VCaP (cell line): Measurements from ENCODE around the gene TTC14.

Experiments
- H3K27ac ChIP-seq: fragments of 450-650 bp; 2 replicates; pipeline ENCODE4 v1.5.1; 2017
- TF ChIP-seq, protein P1 (sequence below): fragments of 450-650 bp; conservative IDR thresholded peaks from 2 replicates; pipeline ENCODE4 v1.5.1; 2017; ENCODE audit warnings: mild to moderate bottlenecking, moderate library complexity

The TTC14 gene

DNA sequence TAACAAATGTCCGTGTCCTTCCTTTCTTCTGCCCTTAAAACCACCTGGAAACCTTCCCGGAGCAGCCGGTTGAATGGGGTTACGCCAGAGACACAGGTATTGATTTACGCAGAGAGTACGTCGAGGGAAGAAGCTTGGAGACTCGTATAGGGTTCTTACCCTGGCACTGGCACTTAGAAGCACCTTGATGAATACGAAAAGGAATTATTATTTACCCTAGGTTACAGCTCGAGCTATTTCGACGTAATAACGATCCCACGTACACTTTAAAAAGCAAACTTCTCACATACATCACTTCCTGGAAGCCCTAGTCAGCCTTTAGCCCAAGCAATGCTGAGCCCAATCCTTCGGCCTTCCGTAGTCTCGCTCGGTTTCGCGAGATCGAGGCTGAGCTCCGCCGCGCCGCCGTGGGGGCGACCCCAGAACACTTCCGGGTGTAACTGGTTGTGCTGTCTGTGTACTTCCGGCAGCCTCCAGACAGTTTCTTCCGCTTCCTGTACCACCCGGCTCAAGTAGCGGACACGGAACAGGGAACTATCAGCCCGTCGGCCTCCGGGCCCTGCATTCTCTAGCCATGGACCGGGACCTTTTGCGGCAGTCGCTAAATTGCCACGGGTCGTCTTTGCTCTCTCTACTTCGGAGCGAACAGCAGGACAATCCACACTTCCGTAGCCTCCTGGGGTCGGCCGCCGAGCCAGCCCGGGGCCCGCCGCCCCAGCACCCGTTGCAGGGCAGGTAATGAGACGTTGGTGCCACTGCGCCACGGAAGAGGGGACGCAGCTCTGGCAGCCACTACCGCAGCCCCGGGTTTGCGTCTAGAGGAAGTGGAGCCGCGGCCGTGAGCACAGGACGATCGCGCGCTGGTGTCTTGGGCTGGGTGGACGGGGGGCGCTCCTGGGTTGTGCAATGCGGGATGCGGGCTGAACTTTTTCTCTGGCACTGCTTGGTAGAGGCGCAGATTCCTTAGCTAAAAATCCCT lies at the start of gene TTC14:
TTC14 (plus strand) TSS at position 476 of the 979 bp plus-strand sequence; CDS start at position 575, 99 bp downstream.
- TF ChIP-seq, protein P1, sequence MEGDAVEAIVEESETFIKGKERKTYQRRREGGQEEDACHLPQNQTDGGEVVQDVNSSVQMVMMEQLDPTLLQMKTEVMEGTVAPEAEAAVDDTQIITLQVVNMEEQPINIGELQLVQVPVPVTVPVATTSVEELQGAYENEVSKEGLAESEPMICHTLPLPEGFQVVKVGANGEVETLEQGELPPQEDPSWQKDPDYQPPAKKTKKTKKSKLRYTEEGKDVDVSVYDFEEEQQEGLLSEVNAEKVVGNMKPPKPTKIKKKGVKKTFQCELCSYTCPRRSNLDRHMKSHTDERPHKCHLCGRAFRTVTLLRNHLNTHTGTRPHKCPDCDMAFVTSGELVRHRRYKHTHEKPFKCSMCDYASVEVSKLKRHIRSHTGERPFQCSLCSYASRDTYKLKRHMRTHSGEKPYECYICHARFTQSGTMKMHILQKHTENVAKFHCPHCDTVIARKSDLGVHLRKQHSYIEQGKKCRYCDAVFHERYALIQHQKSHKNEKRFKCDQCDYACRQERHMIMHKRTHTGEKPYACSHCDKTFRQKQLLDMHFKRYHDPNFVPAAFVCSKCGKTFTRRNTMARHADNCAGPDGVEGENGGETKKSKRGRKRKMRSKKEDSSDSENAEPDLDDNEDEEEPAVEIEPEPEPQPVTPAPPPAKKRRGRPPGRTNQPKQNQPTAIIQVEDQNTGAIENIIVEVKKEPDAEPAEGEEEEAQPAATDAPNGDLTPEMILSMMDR: no peak
- H3K27ac ChIP-seq: peak within 1 kb of the TSS; percentile 68

GRCh38 chr3:180563406-180563805 lies 38.6 kb upstream of the TTC14 start:
- H3K27ac ChIP-seq: no peak overlapping the region
- TF ChIP-seq, protein P1: no peak

DNA sequence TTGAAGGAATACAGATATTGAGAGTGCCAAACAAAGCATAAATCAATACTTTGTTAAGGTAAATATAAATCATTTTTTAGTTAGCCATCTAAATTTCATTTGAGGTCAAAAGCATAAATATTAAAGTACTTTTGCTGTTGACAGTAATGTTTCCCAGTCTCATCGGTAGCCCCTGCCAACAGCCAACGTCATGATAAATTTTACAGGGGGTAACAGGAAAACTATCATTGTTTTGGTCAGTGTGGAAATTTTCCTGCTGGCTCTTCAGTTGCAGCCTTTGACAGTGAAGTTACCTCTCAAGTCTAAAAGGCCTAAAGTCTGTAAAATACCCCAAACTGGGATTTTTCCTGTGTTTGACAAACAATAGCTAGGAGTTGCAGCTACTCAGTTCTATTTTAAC lies 37.3 kb upstream of the TTC14 start:
- H3K27ac ChIP-seq: no peak overlapping the region
- TF ChIP-seq, protein P1: no peak

DNA sequence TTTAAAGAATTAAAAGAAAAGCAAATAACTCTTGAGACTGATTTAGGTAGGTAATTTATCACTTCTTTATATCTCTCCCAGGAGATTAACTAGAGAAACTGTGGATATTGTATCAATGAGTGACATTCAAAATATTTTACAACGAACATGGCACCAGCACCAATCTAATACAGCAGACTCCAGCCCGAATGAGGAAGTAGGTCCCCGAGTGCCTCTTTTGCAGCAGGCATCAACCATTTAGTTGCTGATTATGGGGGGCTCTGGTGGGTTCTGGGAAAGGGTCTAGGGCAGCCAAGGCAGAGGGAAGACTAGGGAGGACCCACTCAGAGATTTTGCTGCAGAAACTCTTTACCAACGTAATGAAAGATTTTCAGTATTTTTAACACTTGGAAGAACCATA lies 31.7 kb upstream of the TTC14 start:
- TF ChIP-seq, protein P1: no peak
- H3K27ac ChIP-seq: no peak overlapping the region

- H3K27ac ChIP-seq: no peak overlapping the region
- TF ChIP-seq, protein P1: no peak
These were observed 29.9 kb upstream of the TTC14 start for GRCh38 chr3:180571831-180572598.

DNA sequence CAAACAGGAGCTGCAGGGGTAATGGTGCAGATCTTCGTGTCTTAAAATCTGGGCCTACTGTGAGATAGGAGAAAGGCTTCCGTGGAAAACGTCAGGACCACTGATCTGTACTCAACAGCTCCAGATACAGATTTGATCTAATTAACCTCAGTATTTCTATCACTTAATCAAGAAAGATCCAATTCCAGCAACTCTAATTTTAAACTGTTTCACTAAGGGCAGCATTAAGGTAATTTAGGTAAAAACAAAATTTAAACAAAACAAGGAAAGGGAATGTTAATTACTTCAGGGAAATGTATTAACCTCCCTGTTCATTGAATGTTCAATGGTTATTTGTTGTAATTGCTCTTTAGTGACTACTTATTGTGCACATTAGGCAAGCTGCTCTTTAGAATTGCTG lies 26.4 kb upstream of the TTC14 start:
- TF ChIP-seq, protein P1: no peak
- H3K27ac ChIP-seq: no peak overlapping the region

- TF ChIP-seq, protein P1: no peak
- no peak overlapping the region for H3K27ac ChIP-seq
These were observed 21.0 kb upstream of the TTC14 start for GRCh38 chr3:180580934-180581333.
